GM13977 (cell line): ENCODE results near the gene RNF166.
A peak's percentile ranks its signal among the peaks of the same experiment; 100 is the strongest.

ENCODE experiments used
- DNase-seq: peaks from one replicate; pipeline ENCODE4 v3.0.0; 2012; ENCODE audit warnings: low spot score
- in situ Hi-C: fragments of 300-500 bp; cut with MboI; formaldehyde crosslinking; loops from one replicate; pipeline ENCODE4 v1.12.0; 2022; ENCODE audit warnings: low sequenced_read_pairs, low pct_unique_long_range_greater_than_20kb, mixed read lengths, inconsistent platforms; ENCODE audit not compliant: unreplicated experiment
- TF ChIP-seq, protein P1 (sequence below): IDR thresholded peaks from 2 replicates; pipeline ENCODE4 v1.5.1; 2012; ENCODE audit warnings: mild to moderate bottlenecking, control low read depth; ENCODE audit not compliant: insufficient read depth; ENCODE audit errors: extremely low read depth, missing control alignments

RNF166 gene

DNA sequence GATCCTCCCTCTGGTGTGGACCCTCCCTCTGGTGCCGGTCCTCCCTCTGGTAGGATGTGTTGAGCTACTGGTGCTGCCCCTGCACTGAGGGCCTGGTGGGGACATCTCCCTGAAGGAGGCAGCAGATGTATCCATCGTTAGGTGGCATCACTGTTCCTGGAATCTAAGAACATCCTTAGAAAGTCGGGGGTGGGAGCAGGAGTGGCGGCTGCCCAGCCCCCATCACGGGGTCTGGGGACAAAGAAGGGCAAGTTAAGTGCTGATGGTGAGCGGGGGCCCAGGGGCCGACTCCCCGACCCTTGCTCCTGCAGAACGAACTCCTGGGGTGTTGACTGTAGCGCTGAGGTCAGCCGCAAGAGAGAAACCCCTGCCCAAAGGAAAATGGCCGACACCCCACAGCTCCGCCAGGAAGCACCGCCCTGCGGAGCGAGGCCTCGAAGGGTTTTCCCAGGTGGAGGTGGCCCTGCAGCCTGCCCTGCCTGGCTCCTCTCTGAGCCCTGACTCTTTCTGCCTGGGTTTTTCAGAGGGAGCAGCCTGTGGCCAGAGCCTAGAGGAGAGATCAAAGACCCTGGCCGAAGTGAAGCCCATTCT, 5.6 kb upstream of the RNF166 start:
- in situ Hi-C loops, result no loop called here
- TF ChIP-seq, protein P1, sequence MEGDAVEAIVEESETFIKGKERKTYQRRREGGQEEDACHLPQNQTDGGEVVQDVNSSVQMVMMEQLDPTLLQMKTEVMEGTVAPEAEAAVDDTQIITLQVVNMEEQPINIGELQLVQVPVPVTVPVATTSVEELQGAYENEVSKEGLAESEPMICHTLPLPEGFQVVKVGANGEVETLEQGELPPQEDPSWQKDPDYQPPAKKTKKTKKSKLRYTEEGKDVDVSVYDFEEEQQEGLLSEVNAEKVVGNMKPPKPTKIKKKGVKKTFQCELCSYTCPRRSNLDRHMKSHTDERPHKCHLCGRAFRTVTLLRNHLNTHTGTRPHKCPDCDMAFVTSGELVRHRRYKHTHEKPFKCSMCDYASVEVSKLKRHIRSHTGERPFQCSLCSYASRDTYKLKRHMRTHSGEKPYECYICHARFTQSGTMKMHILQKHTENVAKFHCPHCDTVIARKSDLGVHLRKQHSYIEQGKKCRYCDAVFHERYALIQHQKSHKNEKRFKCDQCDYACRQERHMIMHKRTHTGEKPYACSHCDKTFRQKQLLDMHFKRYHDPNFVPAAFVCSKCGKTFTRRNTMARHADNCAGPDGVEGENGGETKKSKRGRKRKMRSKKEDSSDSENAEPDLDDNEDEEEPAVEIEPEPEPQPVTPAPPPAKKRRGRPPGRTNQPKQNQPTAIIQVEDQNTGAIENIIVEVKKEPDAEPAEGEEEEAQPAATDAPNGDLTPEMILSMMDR, result no peak

DNA sequence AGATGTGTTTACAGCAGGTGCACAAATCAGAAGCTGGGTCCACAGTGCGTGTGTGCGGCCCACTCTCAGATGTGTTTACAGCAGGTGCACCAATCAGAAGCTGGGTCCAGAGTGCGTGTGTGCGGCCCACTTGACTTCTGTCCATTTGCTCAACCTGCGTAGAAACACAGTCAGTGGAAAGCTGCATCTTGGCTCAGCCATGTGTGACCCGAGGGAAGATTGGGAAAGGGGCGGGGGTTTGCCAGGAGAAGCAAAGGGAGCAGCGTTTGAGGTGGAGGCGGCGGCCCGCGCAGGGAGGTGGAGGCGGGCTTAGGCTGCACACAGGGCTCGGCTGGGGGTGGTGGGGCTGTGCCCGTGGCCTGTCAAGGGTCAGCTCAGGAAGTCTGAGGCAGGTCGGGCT, 4.3 kb upstream of the RNF166 start:
- in situ Hi-C loops, result no loop called here
- DNase-seq, result no peak
- TF ChIP-seq, protein P1, result no peak

More for the DNA sequence above, 5.6 kb upstream of the RNF166 start:
- DNase-seq, result no peak

DNA sequence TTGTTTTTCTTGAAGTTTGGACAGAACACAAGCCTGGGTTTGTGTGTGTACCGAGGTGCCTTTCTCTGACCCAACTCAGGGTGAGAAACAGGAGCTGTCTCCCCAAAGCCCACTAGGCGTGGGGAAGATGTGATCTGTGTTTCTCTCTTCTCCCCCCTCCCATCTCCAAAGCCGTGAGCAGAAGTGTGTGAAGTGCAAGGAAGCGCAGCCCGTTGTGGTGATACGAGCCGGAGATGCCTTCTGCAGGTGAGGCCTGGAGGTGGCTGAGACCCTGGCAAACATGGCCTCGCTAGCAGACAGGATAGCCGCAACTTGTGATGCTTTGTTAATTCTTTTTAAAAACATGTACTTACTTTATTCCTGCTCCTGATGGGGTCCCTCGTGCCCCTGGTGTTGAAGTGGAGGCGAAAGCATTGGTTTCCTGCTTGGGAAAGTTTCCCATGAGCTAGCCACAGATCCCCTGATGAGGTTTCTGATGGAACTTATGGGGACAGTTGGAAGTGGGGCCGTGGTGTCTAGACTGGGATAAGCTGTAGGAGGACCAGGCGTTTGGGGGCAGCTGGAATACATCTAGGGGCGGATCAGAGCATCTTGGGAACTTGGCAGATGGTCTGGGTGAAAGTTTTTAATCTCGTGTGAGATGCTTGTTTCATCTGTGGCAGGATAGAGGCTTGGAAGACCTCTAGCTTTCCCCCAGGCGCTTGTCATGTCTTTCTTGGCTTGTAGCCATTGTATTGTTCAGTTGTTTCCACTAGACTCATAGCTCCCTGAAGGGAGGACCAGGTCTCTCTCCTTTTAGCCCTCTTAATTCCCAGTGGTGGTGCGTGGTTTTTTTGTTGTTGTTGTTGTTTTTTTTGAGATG, 988 bp upstream of the RNF166 start:
- TF ChIP-seq, protein P1, result no peak
- in situ Hi-C loops, result no loop called here
- DNase-seq, result no peak

DNA sequence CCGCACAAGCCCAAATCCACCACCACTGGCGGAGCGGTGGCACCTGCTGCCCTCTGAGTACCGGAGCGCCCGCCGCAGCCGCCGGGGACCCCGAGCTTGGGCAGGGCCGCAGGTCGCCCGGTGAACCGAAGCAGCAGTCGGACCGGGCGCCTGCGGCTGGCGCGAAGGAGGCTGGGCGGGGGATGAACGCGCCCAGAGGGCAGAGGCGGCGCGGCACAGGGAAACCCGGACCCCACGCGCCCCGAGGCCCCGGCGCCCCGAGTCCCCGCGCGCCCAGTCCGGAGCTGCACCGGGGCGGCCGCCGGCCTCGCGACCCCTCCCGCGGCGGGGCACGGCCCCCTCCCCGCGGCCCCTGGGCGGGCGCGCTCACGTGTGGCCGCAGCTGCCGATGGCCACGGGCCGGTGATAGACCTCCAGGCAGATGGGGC, 393 bp downstream of the RNF166 start:
- DNase-seq, result peak; percentile 60
- in situ Hi-C loops, result no loop called here

DNA sequence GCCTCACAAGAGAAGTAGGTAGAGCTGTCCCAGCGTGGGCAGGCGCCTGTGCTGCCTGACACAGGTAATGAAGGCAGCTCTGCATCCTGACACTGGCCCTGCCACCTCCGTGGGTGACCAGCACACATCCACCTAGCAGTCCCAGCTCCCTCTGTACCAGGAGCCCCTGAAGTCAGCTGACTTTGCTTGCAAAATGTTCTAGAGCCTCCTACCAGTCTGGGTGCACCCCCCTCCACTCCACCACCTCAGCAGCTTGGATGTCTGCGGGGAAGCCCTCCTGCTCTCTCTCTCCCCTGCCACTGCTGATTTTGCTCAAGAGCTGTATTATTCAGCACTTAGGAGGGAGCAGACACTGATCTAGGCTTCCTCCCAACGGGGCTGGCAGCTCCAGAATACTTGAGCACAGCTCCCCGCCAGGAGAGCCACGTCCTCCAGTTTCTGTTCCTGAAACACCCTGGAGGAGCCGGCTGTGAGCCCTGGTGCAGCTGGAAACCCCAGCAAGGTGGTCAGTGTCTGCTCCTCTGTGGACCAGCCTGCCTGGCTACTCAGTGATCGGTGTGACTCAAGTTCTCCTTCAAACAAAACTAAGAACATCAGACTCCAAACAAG, 1.0 kb downstream of the RNF166 start:
- TF ChIP-seq, protein P1, result no peak
- DNase-seq, result no peak
- in situ Hi-C loops, result no loop called here

More for the DNA sequence above, 393 bp downstream of the RNF166 start:
- TF ChIP-seq, protein P1, result no peak

DNA sequence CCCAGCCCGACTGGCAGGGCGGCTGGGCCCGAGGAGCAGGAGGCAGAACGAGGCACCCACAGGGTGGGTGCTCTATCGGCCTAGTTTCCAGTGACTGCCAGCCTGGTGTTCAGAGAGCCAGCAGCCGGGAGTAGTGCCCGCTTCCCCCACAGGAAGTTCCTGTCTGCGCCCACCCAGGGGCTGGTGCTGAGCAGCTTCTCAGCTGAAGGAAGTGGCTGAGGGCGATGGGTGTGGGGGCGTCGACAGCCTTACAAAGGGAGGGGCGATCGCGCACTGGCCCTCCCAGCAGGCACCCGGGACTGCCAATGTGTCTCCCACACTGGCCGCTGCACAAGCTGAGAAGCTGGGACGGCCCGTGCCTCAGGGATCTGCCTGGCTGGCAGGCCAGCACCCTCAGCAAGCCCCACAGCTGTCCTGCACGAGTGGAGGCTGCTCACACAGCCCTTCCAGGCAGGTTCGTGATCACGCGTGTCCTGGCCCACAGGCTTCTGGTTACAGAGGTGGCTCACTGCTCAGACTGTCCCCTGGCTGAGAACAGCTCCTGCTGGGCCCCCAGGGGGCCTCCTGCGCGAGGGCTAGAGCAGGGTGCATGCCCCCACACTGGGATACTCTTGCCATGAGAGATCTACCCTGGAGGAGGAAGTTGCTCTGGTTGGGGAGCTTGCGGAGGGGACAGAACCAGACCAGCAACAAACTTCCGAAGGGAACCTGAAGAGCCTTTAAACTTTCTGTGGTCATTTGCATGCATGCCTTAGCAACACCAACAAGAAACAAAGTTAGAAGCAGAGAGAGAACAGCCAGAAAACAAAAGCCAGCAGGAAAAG, 2.5 kb downstream of the RNF166 start:
- TF ChIP-seq, protein P1, result no peak
- in situ Hi-C loops, result no loop called here
- DNase-seq, result no peak
